Measurements from ENCODE around the gene PNCK.

The PNCK gene

GRCh38 chrX:153628129-153628528, 45.5 kb downstream of the PNCK start:
- CTCF ChIA-PET, result interaction anchor here (1.3 to 2.4 kb wide), 2 partner anchors 12 to 40 kb away, joined by 3 to 6 read pairs; no protein-coding TSS in a partner anchor
- no peak for TF ChIP-seq CTCF (IDR thresholded peaks at IDR 0.05; ENCODE audit: control extremely low read depth, extremely low read depth, low read depth, missing control alignments)
- POLR2A ChIA-PET, result no interaction called here
- no peak for DNase-seq (ENCODE audit: extremely low spot score)

DNA sequence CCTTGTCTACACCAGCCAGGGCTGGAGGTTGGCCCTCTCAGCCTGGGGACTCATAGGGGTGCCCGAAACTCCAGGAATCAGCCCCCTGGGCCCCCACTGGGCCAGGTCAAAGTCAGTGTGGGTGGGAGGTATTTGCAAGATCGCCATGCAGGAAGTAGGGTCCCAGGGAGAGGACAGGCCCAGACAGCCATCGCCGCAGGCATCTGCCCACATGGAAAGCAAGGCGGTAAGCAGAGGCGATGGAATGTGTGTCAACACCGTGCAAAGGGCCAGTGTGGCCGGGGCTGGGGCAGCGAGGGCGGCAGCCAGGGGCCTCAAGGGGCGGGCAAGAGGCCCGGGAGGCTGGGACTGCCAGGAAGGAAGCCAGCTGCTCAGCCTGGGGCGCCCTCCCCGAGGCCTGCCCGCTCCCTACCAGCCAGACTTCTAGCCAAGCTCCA, 45.9 kb downstream of the PNCK start:
- POLR2A ChIA-PET, result no interaction called here
- DNase-seq (ENCODE audit: extremely low spot score), result no peak
- CTCF ChIA-PET, result interaction anchor here (1.3 kb wide), 1 partner anchor 12 kb away, joined by 3 read pairs; no protein-coding TSS in a partner anchor
- TF ChIP-seq CTCF (IDR thresholded peaks at IDR 0.05; ENCODE audit: control extremely low read depth, extremely low read depth, low read depth, missing control alignments), result no peak

DNA sequence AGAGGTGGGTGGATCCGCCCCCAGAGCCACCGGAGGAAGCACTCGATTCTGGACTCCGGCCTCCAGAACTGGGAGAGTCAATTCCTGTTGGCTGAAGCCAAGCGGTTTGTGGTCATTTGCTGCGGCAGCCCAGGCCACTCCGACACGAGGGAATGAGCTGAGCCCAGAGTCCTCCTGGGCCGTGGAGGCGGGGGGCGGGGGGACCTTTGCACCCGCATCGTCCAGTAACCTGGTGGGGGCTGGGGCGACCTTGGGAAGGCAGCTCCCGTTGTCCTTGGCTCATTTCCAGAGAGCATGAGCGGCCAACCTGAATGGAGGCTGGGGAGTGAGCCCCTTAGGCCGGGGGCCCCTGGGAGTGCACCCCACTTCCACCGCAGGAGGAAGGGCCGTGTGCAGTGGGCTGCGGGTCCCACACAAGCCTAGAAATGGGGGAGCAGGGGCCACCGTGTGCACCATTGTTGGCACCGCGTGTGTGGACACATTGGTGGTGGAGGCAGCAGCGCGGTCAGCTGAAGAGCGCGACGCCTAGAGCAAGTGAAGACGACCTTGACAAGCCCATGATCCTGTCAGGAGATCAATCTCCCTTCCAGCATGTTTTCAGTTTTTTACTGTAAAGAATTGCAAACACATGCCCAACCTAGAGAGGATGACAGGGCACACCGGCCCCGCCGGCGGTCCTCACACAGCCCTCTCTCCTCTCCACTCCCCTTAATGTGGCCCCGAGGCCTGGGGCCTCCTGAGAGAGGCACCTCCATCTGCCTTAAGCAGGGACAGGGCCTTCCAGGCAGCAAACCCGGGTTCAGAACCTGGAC, 46.5 kb downstream of the PNCK start:
- TF ChIP-seq CTCF (IDR thresholded peaks at IDR 0.05; ENCODE audit: control extremely low read depth, extremely low read depth, low read depth, missing control alignments), result no peak

DNA sequence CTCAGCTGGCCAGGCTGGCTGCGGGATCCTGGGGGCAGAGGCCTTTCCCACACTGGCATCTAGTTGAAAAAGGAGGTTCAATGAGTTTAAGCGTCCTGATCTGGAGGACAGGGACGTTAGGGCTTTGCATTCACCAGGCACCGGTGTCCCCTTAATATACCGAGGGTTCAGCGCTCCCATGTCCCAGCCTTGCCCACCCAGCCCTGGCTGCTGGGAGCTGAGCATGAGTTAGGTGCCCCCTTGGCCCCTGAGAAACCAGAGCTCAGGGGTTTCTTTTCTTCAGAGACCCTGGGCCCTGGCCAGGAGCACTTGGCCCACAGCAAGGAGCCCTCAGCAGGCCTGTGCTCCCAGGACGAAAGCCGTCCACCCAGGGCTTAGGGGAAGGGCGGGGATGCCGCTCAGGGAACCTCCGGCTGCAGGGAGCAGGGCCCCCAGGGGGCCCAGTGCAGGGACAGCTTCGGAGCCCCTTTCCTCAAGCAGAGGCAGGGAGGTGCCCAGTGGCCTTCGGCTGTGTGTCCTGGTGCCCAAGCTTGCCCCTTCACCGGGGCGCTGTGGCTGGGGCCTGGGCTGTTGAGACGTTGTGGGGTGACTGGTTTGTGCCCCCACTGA, 47.5 kb downstream of the PNCK start:
- POLR2A ChIA-PET, result no interaction called here
- no peak for TF ChIP-seq CTCF (IDR thresholded peaks at IDR 0.05; ENCODE audit: control extremely low read depth, extremely low read depth, low read depth, missing control alignments)
- DNase-seq (ENCODE audit: extremely low spot score), result no peak
- CTCF ChIA-PET, result interaction anchor here (1.1 kb wide), 1 partner anchor 17 kb away, joined by 3 read pairs; no protein-coding TSS in a partner anchor

More for the DNA sequence above, 46.5 kb downstream of the PNCK start:
- CTCF ChIA-PET, result no interaction called here
- POLR2A ChIA-PET, result no interaction called here
- DNase-seq (ENCODE audit: extremely low spot score), result no peak

DNA sequence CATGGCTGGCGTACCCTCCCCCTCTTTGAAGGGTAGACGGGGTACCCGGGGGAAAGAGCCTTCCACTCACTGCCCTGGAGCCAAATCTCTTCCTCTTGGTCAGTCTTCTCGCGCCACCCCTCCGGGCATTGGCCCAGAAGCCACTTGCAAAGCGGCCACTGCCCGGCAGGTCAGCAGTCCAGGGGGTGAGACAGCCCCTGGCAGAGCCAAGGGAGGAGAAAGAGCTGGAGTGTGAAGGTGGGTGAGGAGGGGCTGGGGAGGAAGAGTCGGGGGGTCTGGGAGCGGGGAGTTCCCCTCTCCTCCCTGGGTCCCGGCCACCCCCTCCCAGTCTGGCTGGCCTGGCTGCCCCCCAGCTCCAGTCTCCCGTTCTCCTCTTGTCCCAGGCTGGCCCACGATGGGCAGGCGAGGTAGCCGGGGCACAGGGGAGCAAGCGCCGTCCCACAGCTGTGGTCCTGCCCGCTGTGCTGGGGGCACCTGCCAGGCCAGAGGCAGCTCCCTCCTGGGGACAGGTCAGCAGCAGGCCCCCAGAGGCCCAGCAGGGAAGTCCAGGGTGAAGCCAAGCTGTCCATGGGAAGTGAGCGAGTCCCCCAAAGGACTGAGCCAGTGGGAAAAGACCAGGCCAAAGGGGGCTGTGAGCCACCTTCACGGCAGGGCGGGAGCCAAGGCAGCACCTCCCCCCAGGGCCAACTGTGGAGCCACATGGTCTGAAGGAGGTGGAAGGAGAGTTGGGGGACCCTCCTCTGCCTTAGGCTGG, 48.2 kb downstream of the PNCK start:
- no peak for TF ChIP-seq CTCF (IDR thresholded peaks at IDR 0.05; ENCODE audit: control extremely low read depth, extremely low read depth, low read depth, missing control alignments)
- CTCF ChIA-PET, result interaction anchor here (1.1 kb wide), 1 partner anchor 16 kb away, joined by 3 read pairs; no protein-coding TSS in a partner anchor
- DNase-seq (ENCODE audit: extremely low spot score), result no peak
- POLR2A ChIA-PET, result no interaction called here

All from GM10248 (cell line).